Measurements from ENCODE around the gene IPO9.
"Not testable (repeated sequence)": the region's sequence is repeated elsewhere in the genome, so short reads cannot be mapped to it uniquely, and the experiment has no call there.

The IPO9 gene

DNA sequence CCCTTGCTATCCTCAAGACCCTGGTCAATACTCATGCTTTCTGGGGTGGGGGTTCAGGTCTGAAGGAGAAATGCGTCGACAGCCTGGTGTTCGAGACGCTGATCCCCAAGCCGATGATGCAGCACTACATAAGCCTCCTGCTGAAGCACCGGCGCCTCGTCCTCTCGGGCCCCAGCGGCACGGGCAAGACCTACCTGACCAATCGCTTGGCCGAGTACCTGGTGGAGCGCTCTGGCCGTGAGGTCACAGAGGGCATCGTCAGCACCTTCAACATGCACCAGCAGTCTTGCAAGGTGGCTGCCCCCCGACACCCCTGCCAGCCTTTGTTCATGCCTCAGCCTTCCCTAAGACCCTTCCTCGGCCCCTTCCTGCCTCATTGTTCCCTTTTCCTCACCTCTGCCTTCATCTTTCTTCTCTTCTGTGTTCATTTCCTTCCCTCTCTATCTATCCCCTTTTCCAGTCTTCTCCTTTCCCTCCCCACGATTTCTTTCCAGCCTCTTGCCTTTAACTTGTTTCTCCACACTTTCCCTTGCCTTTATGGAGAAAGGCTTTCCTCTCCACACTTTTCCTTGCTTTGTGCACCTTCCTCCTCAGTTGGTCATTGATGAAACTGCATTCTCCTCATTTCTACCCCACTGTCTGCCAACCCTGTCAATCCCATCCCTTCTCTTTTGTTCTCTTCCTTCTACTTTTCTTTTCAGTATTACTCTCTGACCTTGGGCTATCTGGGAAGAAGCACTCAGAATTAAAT is 18.3 kb upstream of the IPO9 start:
- DNase-seq, result no peak

DNA sequence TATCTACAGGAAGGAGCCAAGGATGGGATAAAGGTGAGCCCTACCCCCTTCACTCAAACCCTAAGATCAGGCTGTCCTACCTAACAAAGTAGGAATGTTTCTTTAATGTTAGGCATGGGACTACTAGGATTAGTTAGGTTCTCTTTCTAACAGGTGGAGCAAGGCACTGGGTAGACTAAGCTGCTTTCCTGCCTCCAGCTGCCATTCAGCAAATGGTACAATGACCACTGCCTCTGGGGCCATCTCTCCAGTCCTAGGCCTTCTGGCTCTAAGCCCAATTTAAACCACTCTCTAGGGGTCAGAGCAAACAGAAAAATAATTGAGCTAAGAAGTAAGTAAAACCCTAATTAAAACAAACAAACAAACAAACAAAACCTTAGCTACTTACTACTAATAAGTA is 15.7 kb upstream of the IPO9 start:
- no peak for DNase-seq

DNA sequence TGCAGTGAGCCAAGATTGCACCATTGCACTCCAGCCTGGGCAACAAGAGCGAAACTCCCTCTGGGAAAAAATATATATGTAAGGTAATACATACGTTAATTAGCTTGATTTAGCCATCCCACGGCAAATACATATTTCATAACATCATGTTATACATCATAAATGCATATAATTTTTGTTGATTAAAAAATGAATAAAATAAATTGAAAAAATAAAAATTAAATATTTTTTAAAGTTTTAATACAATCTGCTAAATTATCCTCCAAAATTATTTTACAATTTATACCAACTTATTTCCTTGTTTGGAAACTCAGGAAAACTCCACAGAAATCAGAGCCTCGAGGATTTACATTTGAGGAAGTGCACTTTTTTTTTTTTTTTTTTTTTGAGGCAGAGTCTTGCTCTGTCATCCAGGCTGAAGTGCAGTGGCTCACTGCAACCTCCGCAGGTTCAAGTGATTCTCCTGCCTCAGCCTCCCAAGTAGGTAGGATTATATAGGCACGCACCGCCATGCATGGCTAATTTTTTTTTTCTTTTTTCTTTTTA is 12.6 kb upstream of the IPO9 start:
- no peak for DNase-seq

DNA sequence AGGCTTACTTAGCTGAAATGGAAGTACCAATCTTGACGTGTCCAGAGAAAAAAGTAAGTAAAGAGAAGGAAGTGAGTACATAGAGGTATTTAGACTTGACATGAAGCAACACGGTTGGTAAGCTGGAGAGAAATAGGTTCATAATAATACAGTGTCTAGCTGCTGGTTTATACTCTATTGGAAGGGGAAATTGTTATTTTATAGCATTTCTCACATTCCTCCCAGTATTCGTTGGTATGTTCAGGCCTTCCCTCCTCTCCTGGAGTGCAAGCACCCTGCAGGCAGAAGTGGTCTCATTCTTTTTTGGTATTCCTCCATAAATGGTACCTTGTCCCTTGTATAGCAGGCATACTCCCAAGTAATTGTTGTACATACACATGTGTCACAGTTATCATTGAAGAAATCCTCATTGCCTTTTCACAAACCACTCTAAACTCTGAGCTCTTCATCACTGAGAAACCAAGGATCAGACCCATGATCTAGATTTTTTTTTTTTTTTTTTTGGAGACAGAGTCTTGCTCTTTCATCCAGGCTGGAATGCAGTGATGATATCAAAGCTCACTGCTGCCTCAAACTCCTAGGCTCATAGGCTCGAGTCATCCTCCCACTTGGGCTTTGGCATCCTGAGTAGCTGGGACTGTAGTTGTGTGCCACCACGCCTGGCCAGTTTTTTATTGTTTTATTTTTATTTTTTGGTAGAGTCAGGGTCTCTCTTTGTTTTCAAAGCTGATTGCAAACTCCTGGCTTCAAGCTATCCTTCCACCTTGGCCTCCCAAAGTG is 9.8 kb upstream of the IPO9 start:
- DNase-seq, result no peak

DNA sequence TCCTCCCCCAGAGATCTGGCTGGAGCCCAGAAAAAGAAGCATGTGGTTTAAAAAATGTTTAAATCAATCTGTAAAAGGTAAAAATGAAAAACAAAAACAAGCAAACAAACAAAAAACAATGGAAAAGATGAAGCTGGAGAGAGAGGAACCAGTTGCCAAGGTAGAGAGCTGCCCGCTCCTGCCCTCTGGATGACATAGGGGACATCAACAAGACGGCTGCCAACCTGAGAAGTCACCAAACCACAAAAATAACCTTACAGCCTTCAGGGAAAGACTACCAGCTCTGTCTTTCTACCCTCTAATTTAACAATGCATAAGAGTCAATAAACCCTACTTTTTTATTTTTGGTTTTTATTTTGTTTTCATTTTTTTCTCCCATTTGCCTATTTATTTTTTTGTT is 8.5 kb upstream of the IPO9 start:
- DNase-seq, result no peak

DNA sequence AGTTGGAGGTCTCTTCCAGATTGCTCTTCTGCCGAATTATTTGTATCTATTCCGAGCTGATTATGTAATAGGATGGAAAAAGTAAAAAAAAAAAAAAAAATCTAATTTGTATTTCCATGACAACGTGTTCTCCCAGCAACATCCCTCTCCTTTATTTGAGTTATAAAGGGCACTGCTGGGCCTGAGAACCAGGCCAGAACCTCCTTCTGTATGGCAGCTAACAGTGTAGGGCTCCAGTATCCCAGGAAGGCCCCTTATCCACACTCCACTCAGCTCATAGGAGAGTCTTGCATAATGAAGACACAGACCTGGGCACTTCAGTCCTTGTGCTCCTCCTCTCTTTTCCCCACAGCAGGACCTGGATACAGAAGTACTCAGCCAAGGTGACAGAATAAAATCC is 3.7 kb upstream of the IPO9 start:
- DNase-seq, result no peak

DNA sequence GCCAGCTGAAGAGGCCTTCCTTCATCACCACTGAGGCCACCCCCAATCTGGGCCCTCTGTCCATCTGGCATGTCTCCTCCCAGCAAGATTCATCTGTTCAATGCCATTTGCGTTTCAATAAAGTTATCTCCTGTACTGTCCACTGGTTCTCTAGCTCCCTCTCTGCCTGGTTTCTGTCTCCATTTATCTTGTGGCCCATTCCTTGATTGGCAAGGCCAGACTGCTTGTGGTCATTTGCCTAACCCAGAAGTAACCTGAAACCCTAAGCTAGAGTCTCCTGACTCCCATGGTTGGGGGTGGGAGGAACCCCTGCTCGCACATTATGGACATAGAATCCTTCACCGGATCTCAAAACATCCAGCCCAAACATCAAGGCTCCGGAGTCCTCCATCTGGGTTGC is 2.1 kb upstream of the IPO9 start:
- no peak for DNase-seq

DNA sequence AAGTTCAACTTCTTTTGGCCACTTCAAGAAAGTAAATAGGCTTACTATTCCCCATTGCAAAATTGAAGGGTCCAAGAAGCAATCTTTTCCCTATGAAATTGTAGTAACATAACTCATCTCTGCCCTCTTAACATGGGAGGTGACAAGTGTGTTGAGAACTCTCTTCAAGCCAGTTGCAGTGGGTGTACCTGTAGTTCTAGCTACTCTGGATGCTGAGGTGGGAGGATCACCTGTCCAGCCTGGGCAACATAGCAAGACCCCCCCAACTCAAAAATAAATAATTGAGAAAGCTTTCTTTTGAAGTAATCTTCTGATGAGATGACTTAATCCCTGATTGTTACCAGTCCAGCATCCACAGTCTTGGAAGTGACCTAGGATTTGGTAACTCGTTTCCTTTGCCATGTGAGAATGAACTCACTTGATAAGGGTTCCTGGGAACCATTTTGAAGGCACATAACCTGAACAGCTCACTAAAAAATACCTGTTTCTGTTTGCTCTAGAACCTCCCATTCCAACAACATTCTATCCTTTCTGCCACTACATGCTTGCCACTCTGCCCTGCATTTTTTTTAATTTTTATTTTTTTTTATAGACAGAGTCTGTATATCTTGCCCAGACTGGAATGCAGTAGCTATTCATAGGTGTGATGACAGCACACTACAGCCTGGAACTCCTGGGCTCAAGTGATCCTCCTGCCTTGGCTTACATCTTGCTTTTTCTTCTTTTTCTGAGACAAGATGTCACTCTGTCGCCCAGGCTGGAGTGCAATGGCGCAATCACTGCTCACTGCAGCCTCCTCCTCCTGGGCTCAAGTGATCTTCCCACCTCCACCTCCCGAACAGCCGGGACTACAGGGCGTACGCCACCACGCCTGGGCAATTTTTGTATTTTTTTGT is 1.4 kb upstream of the IPO9 start:
- DNase-seq, result no peak

DNA sequence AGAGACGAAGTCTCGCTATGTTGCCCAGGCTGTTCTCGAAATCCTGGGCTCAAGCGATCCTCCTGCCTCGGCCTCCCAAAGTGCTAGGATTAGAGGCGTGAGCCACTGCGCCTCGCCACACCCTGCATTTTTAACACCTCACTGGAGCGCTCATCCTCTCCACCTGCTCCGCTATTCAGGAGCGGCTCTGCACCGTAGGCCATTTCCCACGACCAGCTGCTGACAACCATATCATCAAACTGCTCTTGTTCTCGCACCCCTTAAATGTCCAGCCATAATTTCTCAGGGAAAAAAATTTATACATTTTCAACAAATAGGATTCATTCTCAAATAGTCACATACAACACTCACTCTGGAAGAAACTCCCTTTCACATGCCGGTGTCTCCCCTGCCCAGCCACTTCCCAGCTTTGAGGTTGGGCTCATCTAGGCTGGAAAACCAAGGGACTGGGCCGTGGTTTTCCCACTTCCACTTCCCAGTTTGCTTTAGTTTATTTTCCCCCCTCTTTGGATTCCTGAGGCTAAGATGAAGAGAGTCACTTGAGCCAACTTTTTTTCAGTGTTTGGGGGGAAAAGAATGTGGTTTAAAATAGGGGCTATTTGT is 639 bp upstream of the IPO9 start:
- no peak for DNase-seq

DNA sequence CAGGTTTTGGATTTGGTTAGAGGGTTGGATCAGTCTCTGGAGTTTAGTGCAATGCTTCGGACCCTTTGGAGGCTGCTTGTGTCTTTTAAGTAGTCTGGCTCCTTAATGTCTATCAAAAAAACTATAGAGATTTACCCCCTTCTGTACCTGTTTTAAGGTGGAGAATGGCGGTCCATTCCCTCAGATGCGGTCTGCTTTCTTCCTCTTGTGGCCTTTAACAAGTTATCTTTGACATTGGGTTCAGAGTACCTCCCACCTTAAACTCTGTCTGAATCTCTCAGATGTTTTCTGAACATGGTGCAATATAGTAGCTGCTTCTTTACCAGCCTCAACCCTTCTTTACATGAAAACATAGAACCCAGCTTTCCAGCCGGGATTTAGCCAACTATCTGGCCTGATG is 2.4 kb downstream of the IPO9 start:
- DNase-seq, result no peak

DNA sequence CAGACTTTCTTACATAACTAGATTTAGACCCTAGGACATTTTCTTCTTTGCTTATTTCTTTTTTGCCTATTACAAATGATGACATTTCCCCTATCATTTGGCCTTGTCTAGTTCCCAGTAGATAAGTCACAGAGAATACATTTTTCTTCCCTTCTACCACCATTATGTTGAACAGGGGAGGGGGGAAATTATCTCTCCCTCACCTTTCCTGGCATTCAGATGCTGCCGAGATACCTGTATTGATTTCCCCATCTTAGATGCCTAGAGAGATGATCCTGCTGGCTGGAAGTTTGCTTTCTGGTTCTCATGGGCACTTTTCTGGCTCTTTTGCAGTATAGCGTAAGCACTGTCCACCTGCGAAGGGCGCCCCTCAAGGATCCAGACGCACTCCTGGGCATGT is 5.7 kb downstream of the IPO9 start:
- no peak for DNase-seq

DNA sequence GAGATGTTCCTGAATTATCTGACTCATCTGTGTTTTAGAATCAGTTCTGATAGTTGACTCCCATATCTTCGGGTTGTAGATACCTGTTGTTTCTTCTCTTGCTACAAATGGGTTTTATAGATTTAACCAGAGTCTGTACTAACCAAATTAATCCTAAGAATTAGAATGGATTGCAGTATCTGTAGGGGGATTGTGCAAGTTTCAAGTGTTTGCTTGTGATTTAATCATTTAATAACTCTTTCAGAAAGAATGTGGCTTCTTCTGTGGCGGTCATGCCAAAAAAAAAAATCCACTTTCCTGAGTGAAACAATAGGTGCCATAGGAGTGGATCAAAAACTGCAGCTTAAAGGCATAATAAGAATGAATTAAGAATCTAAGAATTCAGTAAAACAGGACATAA is 9.4 kb downstream of the IPO9 start:
- no peak for DNase-seq

DNA sequence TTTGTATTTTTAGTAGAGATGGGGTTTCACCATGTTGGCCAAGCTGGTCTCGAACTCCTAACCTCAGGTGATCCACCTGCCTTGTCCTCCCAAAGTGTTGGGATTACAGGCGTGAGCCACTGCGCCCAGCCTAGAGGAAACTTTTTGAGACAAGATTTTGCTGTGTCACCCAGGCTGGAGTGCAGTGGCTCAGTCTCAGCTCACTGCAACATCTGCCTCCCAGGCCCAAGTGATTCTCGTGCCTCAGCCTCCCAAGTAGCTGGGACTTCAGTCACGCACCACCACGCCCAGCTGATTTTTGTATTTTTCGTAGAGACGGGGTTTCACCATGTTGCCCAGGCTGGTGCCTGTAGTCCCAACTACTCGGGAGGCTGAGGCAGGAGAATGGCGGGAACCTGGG is 10.1 kb downstream of the IPO9 start:
- not testable (repeated sequence) for DNase-seq

DNA sequence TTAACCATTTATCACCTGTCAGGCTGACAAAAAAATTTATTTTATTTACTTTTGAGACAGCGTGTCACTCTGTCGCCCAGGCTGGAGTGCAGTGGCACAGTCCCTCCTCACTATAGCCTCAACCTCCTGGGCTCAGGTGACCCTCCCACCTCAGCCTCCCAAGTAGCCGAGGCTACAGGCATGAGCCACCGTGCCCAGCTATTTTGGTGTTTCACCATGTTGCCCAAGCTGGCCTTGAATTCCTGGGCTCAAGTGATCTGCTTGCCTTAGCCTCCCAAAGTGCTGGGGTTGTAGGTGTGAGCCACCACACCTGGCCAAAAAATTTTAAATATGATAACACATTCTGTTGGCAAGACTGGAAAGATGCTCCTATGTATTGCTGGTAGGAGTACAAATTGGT is 11.1 kb downstream of the IPO9 start:
- DNase-seq, result no peak

DNA sequence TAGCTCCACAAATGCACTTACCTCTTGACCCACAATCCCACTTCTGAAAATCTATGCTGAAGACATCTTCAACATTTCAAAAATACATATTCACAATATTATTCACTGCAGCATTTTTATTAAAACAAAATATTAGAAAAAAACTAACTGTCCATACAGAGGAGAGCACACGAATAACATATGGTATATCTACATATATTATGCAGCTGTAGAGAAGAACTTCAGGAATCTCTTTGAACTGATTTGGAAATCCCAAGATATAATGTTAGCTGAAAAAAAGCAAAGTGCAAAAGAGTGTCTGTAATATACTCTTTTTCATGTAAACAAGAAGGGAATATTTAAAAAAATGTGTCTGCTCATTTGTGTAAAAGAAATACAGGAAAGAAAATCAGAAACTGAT is 11.5 kb downstream of the IPO9 start:
- no peak for DNase-seq

DNA sequence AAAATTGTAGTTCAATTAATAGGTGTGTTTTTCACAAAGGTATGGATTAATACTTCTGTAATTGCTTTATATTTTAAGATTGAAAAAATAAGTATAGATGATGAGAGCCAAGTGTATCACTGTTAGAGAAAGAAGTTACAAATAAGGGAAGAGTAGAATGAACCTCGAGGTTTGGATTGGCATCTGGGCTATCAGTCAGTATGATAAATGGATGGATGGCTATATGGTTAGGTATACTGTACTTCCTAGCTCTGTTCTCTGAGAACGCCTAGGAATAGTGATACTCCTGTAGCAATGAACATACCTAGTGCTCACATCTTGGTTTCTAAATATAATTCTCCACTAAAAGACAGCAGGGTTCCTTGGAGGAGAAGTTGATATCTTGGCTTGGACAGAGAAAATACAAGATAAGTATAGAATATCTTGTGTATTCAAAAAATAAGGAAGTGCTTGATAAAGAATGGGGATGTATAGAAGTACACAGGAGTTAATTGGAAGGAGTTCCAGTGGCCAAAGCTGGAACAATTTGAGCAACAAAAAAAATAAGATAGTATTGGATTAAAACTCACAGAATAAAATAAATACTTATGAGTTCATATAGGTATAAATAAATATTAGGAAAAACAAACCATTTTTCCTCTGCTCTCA is 12.4 kb downstream of the IPO9 start:
- DNase-seq, result no peak

DNA sequence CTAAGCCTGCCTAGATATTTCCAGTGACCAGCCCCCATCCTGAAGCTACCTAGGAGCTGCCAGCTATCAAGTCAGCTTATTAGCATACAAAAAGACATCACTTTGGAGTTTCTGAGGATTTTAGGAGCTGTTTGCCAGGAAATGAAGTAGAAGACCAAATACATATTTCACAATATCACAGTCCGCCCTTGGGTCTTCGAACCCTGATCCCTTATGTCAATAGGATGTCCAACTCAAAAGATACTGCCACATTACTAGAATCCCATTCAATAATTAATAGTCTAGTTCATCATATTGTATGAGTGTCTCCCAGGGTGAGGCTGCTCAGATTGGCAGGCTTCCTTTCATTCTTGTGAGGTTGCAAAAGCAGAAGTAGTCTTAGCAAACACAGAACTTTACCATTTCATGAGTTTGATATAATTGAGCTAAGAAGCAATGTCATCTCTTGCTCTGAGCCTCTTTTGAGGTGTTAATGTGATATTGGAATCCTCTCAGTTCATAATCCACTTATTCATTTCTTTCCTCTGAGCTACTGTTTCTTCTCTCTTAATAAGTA is 13.6 kb downstream of the IPO9 start:
- DNase-seq, result no peak

DNA sequence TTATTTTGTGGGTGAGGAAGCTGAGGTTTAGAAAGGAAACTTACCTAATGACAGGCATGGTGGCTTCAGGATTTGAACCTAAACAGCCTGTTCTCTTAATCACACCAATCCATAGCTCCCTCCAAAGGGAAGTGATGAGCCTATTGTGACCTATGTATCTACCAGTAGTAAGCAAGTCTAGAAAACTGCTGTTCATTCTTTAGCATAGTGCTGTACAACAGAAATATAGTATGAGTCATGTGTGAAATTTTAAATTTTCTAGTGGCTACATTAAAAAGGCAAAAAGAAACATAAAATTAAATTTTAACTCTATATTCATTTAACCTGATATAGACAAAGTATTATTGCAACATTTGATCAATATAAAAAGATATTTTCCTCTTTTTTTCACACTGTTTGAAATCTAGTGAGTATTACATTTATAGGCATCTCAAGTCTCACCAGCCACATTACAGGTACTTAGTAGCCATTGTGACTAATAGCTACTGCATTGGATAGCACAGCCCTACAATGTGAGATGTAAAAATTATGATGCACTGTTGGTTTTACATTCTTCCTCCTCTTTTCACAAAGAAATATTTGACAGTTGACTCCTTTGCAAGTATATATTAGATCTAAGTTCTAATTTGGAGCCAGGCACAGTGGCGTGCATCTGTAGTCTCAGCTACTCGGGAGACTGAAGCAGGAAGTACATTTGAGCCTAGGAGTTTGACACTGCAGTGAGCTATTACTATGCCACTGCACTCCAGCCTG is 16.6 kb downstream of the IPO9 start:
- no peak for DNase-seq

DNA sequence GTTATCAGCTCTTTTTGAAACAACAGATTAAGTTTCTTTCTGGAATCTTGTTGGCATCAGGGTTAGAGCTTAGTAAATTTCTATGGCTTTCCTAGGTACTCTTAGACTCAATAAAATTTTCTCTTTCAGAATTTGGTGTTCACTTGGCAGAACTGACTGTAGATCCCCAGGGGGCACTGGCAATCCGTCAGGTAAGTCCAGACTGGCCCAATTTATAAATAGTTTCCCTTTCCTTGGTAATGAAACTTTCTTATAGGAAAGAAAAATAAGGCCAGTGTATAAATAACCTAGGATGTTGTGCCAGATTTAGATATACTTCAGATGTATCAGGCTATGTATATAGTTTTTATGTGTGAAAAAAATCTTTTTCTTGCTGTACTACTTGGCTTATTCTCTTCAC is 18.2 kb downstream of the IPO9 start:
- no peak for DNase-seq

DNA sequence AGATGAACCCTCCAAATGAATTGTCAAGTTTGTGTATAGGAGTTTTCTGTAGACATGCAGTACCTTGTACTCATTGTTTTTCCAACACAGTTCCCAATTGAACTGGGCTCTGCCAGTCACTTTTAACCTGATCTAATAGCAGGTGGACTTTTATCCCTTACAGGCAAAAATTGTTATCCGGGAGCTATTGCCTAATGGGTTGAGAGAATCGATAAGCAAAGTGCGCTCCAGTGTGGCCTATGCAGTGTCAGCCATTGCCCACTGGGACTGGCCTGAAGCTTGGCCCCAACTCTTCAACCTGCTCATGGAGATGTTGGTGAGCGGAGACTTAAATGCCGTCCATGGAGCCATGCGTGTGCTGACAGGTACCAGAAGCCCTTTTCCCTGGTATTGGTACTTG is 19.3 kb downstream of the IPO9 start:
- DNase-seq, result no peak

DNA sequence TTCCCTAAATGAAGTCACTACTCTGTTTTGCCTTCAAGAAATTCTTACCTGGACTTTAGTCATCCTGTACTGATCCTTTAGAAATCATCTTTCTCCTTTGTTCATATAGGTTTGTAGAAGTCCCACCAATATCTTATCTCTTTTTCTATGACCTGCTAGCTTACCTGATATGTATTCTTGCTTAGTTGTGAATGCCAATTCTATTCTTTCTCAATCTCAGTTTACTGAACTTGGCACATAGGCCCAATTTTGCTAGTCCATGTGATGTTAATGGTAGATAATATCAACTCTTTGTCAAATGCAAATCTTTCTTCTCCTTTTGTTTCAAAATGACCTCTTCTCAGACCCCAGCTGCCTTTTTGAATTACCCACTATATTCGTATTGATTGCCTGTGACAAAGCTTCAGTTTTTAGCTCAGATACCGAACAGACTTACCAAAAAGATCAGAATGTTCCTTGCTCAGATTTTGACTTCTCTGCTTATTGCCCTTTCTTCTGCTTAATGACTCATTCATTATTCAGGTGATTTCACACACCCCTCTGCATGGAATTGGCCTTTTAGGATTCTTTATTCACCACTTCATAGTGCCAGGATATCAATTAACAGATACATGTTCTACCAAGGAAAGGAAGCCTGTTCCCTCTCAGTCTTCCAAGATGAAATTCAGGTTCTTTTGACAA is 20.6 kb downstream of the IPO9 start:
- no peak for DNase-seq
